Muscle of leg (tissue), 11 donors: ENCODE results near the gene CCDC106. TPM values are rescaled to one million over a fixed set of nuclear protein-coding genes. Genes with fewer than 3 reads are reported as not detected.
A peak's percentile ranks its signal among the peaks of the same experiment; 100 is the strongest.

Source experiments
- DNase-seq: peaks from one replicate; pipeline ENCODE4 v3.0.0; 2013
- H3K27ac ChIP-seq: one replicate; pipeline ENCODE4 v1.5.1; 2013; ENCODE audit warnings: mild to moderate bottlenecking, low read length, control low read depth
- H3K27me3 ChIP-seq: one replicate; pipeline ENCODE4 v1.6.1; 2013; ENCODE audit warnings: low read length; ENCODE audit not compliant: control insufficient read depth, insufficient read depth
- H3K36me3 ChIP-seq: one replicate; pipeline ENCODE4 v1.6.1; 2013; ENCODE audit warnings: low read length; ENCODE audit not compliant: control insufficient read depth, insufficient read depth
- H3K4me1 ChIP-seq: one replicate; pipeline ENCODE4 v1.6.1; 2013; ENCODE audit warnings: low read length; ENCODE audit not compliant: control insufficient read depth, insufficient read depth
- H3K4me3 ChIP-seq: one replicate; pipeline ENCODE4 v1.5.1; 2013; ENCODE audit warnings: low read length, control low read depth
- H3K9me3 ChIP-seq: replicated peaks from 2 replicates; pipeline ENCODE4 v1.6.1; 2013; ENCODE audit warnings: low read depth, low read length; ENCODE audit not compliant: control insufficient read depth
- WGBS: methylation state at CpG from one replicate; pipeline ENCODE4 v1.1.5; 2013; ENCODE audit warnings: missing lambda C conversion rate; ENCODE audit not compliant: insufficient coverage; 5-methylcytosine and 5-hydroxymethylcytosine counted together
- polyA plus RNA-seq, 8 donors: library from polyadenylated mRNA; unstranded; fragments of 120-200 nt; gene quantifications; one replicate each; pipeline versions ENCODE4 v1.2.1 to v1.2.3, GENCODE V29; 2013; ENCODE audit warnings: inconsistent platforms in 1 of 8, low replicate concordance in 1 of 8; ENCODE audit not compliant: insufficient read length in 8 of 8, insufficient read depth in 1 of 8
- total RNA-seq: library from RNA; stranded (reverse); fragments of 120-200 nt; gene quantifications from one replicate; pipeline ENCODE4 v1.2.4, GENCODE V29; 2013

Gene CCDC106
- total and polyA plus RNA-seq, 9 donors, result 5.3 to 16.4 (median 14.7) TPM

DNA sequence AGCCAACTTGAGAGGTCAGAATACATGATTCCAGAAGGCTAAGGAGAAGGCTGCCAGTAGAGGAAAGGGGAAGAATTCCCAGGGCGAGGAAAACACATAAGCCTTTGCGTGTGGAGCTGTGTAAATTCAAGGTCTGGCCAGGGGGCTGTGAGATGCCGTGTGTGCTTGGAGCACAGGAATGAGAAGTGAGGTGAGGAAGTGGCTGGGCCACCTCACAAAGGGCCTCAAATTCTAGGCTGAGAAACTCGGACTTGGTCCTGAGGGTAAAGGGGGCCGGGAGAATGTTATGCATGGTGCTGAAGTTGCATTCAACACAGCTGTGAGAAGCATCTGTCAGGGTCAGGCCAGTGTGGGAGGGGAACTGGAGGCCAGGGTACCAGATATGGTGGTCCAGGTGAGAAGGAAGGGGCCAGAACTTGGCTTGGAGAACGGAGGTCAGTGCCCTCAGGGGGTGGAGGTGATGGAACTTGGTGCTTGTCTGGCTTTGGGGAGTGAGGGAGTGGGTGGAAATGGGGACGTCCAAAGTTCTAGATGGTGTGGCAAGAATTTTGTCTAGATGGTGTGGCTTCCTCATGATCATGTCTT lies 12.1 kb upstream of the CCDC106 start:
- H3K4me1 ChIP-seq, result peaks cover 40% of the 10 kb centered on the region
- no peaks in the 10 kb centered on the region for H3K27me3 ChIP-seq
- peak overlapping the region; percentile 94 for H3K27ac ChIP-seq
- 64% methylated on average over 7 of the region's 7 CpGs for WGBS
- peaks cover 3% of the 10 kb centered on the region for H3K36me3 ChIP-seq
- H3K4me3 ChIP-seq, result peak overlapping the region; percentile 92
- no peaks in the 10 kb centered on the region for H3K9me3 ChIP-seq
- DNase-seq, result no peak

DNA sequence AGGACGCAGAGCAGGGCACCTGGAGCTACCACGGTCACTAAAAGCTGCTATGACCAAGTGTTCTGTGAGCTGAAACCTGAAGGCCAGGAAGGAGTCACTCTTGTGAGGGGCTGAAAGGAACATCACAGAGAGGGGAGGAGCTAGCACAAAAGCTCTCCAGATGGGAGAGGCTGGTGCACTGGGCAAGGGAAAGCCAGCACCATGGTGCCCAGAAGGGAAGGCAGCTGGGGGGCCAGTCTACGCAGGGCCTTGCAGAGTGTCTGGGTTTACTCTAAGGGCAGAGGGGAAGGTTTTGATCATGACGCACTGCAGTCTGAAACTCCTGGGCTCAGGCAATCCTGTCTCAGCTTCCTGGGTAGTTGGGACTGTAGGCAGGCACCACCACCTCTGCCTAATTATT lies 11.3 kb upstream of the CCDC106 start:
- no peak overlapping the region for H3K27ac ChIP-seq
- no peak for DNase-seq
- peaks cover 3% of the 10 kb centered on the region for H3K36me3 ChIP-seq
- no peaks in the 10 kb centered on the region for H3K9me3 ChIP-seq
- H3K4me1 ChIP-seq, result peaks cover 44% of the 10 kb centered on the region
- H3K4me3 ChIP-seq, result no peak overlapping the region
- 94% methylated on average over 2 of the region's 4 CpGs for WGBS
- H3K27me3 ChIP-seq, result no peaks in the 10 kb centered on the region

DNA sequence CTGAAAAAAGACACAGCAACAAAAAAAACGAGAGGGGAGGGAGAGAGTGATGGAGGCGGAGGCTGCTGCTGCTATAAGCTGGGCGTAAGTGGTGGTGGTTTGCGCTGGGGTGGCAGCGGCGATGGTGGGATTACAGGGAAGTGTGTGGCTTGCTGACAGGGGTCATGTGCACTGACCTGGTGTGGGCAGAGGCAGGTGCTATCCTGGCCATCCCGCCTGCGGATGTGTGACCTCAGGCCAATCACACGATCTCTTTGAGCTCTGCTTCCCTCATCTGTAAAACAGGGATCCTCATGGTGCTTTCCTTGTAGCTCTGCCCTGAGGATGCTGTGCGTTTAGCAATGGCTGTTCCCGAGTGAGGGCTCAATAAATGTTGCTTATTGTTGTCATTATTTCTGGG lies 10.5 kb upstream of the CCDC106 start:
- Histone ChIP-seq H3K27ac (no peak overlapping the region), H3K4me3 (no peak overlapping the region), H3K36me3 (peaks cover 3% of the 10 kb centered on the region), H3K9me3 (no peaks in the 10 kb centered on the region), H3K4me1 (peaks cover 52% of the 10 kb centered on the region), H3K27me3 (no peaks in the 10 kb centered on the region)
- no peak for DNase-seq
- 81% methylated on average over 11 of the region's 11 CpGs for WGBS

DNA sequence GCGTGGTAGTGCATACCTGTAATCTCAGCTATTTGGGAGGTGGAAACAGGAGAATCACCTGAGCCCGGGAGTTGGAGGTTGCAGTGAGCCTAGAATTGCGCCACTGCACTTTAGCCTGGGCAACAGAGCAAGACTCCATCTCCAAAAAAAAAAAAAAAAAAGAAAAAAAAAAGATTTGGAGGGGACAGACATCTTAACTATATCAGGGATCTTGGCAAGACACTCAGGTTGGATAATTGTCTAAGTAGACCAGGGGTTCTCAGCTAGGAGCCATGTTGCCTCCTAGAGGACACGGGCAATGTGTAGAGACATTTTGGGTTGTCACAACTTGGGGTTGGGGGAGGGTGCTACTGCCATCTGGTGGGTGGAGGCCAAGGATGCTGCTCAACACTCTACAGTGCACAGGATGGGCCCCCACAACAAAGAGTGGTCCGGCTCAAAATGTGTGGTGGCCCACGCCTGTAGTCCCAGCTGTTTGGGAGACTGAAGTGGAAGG lies 9.1 kb upstream of the CCDC106 start:
- Histone ChIP-seq H3K27me3 (no peaks in the 10 kb centered on the region), H3K4me1 (peaks cover 60% of the 10 kb centered on the region), H3K36me3 (peaks cover 3% of the 10 kb centered on the region), H3K9me3 (no peaks in the 10 kb centered on the region), H3K4me3 (no peak overlapping the region), H3K27ac (no peak overlapping the region)
- WGBS, result 90% methylated on average over 2 of the region's 6 CpGs
- DNase-seq, result no peak

DNA sequence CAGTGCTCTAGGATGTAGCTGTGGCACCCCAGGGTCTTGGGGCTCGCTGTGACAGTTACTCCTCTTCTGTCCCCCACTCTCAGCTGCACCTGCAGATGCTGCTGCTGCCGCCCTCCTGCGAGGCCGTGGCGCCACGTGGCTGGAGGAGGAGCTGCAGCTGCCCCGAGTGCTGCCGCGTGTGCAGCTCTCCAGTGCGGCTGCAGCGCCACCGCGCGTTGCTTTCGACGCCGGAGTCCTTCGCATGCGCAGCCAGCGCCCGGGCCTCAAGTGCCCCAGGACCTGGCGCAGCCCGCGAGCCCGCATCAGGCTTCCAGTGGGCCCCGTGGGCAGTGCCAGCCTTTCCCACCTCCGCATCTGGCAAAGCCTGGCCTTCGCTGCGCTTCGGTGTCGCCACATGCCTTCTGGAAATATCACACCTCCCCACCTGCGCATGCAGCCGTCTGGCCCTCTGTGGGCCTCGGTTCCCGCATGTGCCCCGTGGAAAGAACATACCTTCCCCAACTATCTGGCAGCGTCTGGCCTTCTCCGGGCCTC lies 7.9 kb upstream of the CCDC106 start:
- Histone ChIP-seq H3K4me3 (peak overlapping the region; percentile 68), H3K4me1 (peaks cover 65% of the 10 kb centered on the region), H3K9me3 (no peaks in the 10 kb centered on the region), H3K27me3 (no peaks in the 10 kb centered on the region), H3K36me3 (peaks cover 11% of the 10 kb centered on the region), H3K27ac (peak overlapping the region; percentile 94)
- peak; percentile 83 for DNase-seq
- WGBS, result 4% methylated on average over 38 of the region's 38 CpGs

DNA sequence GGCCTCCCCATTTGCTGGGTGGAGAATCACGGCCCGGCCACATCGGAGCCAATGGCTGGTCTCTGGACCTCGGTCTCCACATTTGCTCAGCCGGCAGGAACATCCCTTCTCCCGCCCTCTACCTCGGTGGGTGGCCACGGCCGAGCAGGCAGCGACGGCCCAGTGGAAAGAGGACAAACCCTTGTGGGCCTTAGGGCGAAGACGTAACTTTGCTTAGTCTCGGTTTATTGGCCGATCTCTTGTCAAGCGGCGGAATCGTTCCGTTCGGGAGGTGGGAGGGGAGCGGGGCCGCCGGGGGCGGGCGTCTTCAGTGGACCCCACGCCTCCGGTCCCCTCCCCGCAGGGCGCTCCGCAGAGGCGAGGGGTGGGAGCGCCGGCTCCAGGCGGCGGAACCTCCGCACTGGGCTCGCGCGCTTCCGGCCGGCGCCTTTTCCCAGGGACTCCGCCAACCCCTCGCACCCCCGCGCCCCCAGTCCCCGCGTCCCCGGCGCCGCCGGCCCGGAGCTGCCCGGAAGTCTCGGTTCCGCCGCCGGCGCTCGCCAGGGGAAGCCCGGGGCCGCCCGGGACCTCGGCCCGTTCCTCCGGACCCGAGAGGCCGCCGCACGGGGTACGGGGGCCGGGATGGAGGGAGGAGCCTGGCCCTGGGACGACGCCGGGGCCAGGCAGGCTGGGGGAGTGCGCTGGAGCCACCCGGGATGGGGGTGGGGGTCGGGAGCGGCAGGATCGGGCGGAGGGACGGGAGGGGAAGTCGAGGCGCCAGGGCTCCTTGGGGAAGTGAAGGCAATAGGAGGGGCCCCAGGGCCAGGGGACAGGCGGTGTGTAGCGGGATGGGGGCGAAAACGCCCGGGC lies 7.2 kb upstream of the CCDC106 start, which contains the start of gene ZNF580:
Gene ZNF580 (plus strand): TSS at position 426 of the 849 bp plus-strand sequence. CDS start 1,507 bp downstream, outside the sequence.
- Histone ChIP-seq H3K27ac (peak within 1 kb of the TSS; percentile 94), H3K9me3 (no peaks in the 10 kb centered on the region), H3K36me3 (peaks cover 18% of the 10 kb centered on the region), H3K4me1 (peaks cover 59% of the 10 kb centered on the region), H3K4me3 (peak within 1 kb of the TSS; percentile 68), H3K27me3 (no peaks in the 10 kb centered on the region)
- under 1% methylated on average over 75 of the region's 89 CpGs for WGBS
- peak; percentile 93 for DNase-seq

DNA sequence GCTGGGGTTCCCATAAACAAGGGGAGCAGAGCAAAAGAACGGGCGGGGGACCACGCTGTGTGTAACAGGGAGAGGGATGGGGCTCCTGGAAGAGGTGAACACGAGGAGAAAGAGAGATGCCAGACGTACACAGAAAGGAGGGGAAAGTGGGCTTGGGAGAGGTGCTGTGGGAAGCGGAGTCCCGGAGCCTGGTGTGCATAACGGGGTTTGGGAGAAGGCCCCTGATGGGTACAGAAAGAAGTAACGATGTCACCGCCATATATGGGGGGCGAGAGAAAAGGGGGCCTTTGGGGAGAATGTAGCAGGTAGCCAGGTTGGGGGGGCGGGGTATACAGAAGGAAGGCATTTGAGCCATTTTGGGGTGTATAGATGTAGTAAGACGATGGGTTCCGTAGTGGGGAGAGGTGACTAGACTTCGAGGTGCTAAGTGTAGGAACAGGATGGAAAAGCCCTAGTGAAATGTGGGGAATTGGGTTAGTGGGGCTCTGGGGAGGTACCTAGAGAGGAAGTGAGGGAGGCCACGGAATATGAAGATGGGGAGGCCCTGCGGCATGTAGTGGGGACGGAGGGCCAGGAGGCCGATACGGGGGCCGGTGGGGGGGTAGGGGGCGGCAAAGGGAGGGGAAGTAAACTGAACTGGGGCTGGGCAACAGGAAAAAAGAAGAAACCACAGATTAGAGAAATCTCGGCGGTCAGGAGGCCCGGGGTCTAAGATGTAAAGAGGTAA lies 6.4 kb upstream of the CCDC106 start:
- Histone ChIP-seq H3K9me3 (no peaks in the 10 kb centered on the region), H3K4me1 (peaks cover 51% of the 10 kb centered on the region), H3K27ac (peak overlapping the region; percentile 94), H3K4me3 (peak overlapping the region; percentile 68), H3K27me3 (no peaks in the 10 kb centered on the region), H3K36me3 (peaks cover 19% of the 10 kb centered on the region)
- no peak for DNase-seq
- WGBS, result 1% methylated on average over 25 of the region's 25 CpGs

DNA sequence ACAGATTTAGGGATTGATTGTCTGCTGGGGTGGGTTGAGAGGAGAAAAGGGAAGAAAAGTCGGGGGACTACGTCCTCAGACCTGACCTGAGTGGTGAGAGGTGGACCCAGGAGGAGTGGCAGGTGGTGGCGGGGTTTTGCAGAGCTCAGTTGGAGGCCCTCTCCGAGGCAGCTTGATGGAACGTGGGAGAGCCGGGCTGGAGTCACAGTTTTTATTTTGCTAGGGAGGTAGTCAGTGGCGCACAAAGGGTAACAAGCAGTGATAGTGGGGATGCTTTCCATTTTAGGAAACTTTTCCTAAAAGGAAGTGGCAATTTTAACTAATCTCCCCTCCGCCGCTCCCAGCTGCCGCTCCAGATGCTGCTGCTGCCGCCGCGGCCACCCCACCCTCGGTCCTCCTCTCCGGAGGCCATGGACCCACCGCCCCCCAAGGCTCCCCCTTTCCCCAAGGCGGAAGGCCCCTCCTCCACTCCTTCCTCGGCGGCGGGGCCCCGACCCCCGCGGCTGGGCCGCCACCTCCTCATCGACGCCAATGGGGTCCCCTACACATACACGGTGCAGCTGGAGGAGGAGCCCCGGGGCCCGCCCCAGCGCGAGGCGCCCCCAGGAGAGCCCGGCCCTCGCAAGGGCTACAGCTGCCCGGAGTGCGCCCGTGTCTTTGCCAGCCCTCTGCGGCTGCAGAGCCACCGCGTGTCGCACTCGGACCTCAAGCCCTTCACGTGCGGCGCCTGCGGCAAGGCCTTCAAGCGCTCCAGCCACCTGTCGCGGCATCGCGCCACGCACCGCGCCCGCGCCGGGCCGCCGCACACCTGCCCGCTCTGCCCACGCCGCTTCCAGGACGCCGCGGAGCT lies 5.6 kb upstream of the CCDC106 start:
- no peak for DNase-seq
- peaks cover 22% of the 10 kb centered on the region for H3K36me3 ChIP-seq
- H3K4me3 ChIP-seq, result peak overlapping the region; percentile 68
- H3K9me3 ChIP-seq, result no peaks in the 10 kb centered on the region
- H3K27ac ChIP-seq, result peak overlapping the region; percentile 29
- no peaks in the 10 kb centered on the region for H3K27me3 ChIP-seq
- WGBS, result 2% methylated on average over 62 of the region's 65 CpGs
- peaks cover 53% of the 10 kb centered on the region for H3K4me1 ChIP-seq
